ENCODE data around the gene FXN. TPM values are rescaled to one million over a fixed set of nuclear protein-coding genes. Genes with fewer than 3 reads are reported as not detected.

Gene FXN
- total RNA-seq, 1 donor from 2014 or later, result 7.1 TPM

GRCh38 chr9:69079186-69079585, 43.6 kb downstream of the FXN start:
- Mint-ChIP-seq H3K4me3 (ENCODE audit: unreplicated experiment) (no peak overlapping the region), H3K27ac (ENCODE audit: unreplicated experiment) (no peak overlapping the region), H3K4me1 (ENCODE audit: low read depth, unreplicated experiment) (no peaks in the 10 kb centered on the region), H3K36me3 (ENCODE audit: unreplicated experiment) (no peaks in the 10 kb centered on the region), H3K27me3 (ENCODE audit: unreplicated experiment) (no peaks in the 10 kb centered on the region), H3K9me3 (ENCODE audit: unreplicated experiment) (peaks cover 2% of the 10 kb centered on the region)
- no peak for TF ChIP-seq CTCF (IDR thresholded peaks at IDR 0.05; ENCODE audit: partially characterized antibody, unreplicated experiment)
- DNase-seq, result no peak

- no peak overlapping the region for H3K4me3 Mint-ChIP-seq (ENCODE audit: unreplicated experiment)
- no peak for DNase-seq
- H3K27ac Mint-ChIP-seq (ENCODE audit: unreplicated experiment), result no peak overlapping the region
- H3K27me3 Mint-ChIP-seq (ENCODE audit: unreplicated experiment), result no peaks in the 10 kb centered on the region
- H3K9me3 Mint-ChIP-seq (ENCODE audit: unreplicated experiment), result peaks cover 2% of the 10 kb centered on the region
- H3K36me3 Mint-ChIP-seq (ENCODE audit: unreplicated experiment), result no peaks in the 10 kb centered on the region
- TF ChIP-seq CTCF (IDR thresholded peaks at IDR 0.05; ENCODE audit: partially characterized antibody, unreplicated experiment), result no peak
- no peaks in the 10 kb centered on the region for H3K4me1 Mint-ChIP-seq (ENCODE audit: low read depth, unreplicated experiment)
Observed at GRCh38 chr9:69081261-69081660, 45.7 kb downstream of the FXN start.

GRCh38 chr9:69083321-69083720, 47.8 kb downstream of the FXN start:
- no peak for DNase-seq
- Mint-ChIP-seq H3K4me3 (ENCODE audit: unreplicated experiment) (no peak overlapping the region), H3K27ac (ENCODE audit: unreplicated experiment) (no peak overlapping the region), H3K36me3 (ENCODE audit: unreplicated experiment) (no peaks in the 10 kb centered on the region), H3K4me1 (ENCODE audit: low read depth, unreplicated experiment) (no peaks in the 10 kb centered on the region), H3K27me3 (ENCODE audit: unreplicated experiment) (no peaks in the 10 kb centered on the region), H3K9me3 (ENCODE audit: unreplicated experiment) (peaks cover 2% of the 10 kb centered on the region)
- TF ChIP-seq CTCF (IDR thresholded peaks at IDR 0.05; ENCODE audit: partially characterized antibody, unreplicated experiment), result no peak

- Mint-ChIP-seq H3K4me1 (ENCODE audit: low read depth, unreplicated experiment) (no peaks in the 10 kb centered on the region), H3K9me3 (ENCODE audit: unreplicated experiment) (peaks cover 2% of the 10 kb centered on the region), H3K36me3 (ENCODE audit: unreplicated experiment) (no peaks in the 10 kb centered on the region), H3K27ac (ENCODE audit: unreplicated experiment) (no peak overlapping the region), H3K27me3 (ENCODE audit: unreplicated experiment) (no peaks in the 10 kb centered on the region), H3K4me3 (ENCODE audit: unreplicated experiment) (no peak overlapping the region)
- no peak for TF ChIP-seq CTCF (IDR thresholded peaks at IDR 0.05; ENCODE audit: partially characterized antibody, unreplicated experiment)
- DNase-seq, result no peak
Observed at GRCh38 chr9:69085569-69086283, 50.2 kb downstream of the FXN start.

- Mint-ChIP-seq H3K27me3 (ENCODE audit: unreplicated experiment) (no peaks in the 10 kb centered on the region), H3K4me1 (ENCODE audit: low read depth, unreplicated experiment) (no peaks in the 10 kb centered on the region), H3K27ac (ENCODE audit: unreplicated experiment) (no peak overlapping the region), H3K9me3 (ENCODE audit: unreplicated experiment) (no peaks in the 10 kb centered on the region), H3K4me3 (ENCODE audit: unreplicated experiment) (no peak overlapping the region), H3K36me3 (ENCODE audit: unreplicated experiment) (no peaks in the 10 kb centered on the region)
- no peak for TF ChIP-seq CTCF (IDR thresholded peaks at IDR 0.05; ENCODE audit: partially characterized antibody, unreplicated experiment)
- DNase-seq, result no peak
Observed at GRCh38 chr9:69086312-69086711, 50.8 kb downstream of the FXN start.

All from glutamatergic neuron (in vitro differentiated cells).